Measurements from ENCODE around the gene KCNK5. TPM values are rescaled to one million over a fixed set of nuclear protein-coding genes. Genes with fewer than 3 reads are reported as not detected.

Gene KCNK5
- polyA plus RNA-seq, 2 of the 4 experiments (the other 2 are of a cell fraction): 1.5 to 2.3 TPM

DNA sequence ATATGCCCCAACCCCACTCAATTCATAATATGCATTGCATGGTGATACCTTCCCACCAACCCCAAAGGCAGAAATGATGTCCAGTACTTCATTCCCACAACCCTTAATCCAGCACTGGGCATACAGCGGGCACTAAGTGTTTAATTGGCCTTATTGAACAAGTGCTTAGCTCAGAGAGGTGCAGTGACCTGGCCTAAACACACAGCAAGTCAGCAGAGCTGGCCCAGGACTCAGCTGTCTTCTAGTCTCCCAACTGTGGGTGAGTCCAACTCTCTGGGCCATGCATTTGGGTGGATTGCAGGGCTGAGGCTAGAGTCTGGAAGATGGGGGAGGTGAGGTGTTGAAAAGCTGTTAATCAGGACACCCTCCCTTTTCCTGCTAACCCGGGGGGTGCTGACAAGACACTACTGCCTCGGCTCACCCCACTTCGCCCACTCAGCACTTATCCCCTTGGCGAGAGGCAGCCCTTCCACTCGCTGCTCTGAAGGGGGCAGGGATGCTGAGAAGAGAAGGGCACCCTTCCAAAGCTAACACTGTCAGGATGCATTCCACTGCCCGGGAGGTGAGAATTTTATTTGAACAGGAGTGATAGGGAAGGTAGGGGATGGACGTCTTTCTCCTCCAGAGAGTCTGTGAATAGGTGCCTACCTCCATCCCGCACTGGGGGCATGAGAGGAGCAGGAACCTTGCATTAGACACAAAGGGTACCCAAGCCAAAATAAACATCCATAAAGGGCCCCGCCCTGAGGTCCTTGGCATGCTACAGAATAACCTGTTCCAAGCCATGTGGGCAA is 14.2 kb downstream of the KCNK5 start (continued):
- TF ChIP-seq HOXB5 (CRISPR knock-in tag; IDR thresholded peaks at IDR 0.05): no peak

GRCh38 chr6:39214120-39214813 is 15.0 kb downstream of the KCNK5 start:
- DNase-seq (ENCODE audit: low read depth in 1 of 2, low spot score in 1 of 2) (no peak), ATAC-seq (peak in 1 of 2 experiments; percentile 5; a peak in 1 of 6 replicates), FAIRE-seq (no peak)
- H3K4me2 ChIP-seq: peak overlapping the region; percentile 84
- peak overlapping the region; percentile 69 to 85 for H3K27ac ChIP-seq
- POLR2A ChIA-PET: no interaction called here
- no peaks in the 10 kb centered on the region for H3K9me3 ChIP-seq
- 43% methylated on average over 6 of the region's 8 CpGs for WGBS (ENCODE audit: missing lambda C conversion rate)
- H3K4me1 ChIP-seq: peaks cover 77% of the 10 kb centered on the region
- TF ChIP-seq HOXA7 (CRISPR knock-in tag; IDR thresholded peaks at IDR 0.05) (no peak), NPAS2 (CRISPR knock-in tag; IDR thresholded peaks at IDR 0.05; ENCODE audit: borderline replicate concordance) (no peak)
- TF ChIP-seq, protein P1, sequence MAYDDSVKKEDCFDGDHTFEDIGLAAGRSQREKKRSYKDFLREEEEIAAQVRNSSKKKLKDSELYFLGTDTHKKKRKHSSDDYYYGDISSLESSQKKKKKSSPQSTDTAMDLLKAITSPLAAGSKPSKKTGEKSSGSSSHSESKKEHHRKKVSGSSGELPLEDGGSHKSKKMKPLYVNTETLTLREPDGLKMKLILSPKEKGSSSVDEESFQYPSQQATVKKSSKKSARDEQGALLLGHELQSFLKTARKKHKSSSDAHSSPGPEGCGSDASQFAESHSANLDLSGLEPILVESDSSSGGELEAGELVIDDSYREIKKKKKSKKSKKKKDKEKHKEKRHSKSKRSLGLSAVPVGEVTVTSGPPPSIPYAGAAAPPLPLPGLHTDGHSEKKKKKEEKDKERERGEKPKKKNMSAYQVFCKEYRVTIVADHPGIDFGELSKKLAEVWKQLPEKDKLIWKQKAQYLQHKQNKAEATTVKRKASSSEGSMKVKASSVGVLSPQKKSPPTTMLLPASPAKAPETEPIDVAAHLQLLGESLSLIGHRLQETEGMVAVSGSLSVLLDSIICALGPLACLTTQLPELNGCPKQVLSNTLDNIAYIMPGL (CRISPR knock-in tag; IDR thresholded peaks at IDR 0.05; ENCODE audit: borderline replicate concordance): no peak
- peak overlapping the region; percentile 25; the same call in 1 of the 3 replicates for H3K4me3 ChIP-seq
- CTCF ChIA-PET: interaction anchor here (0.5 to 1.8 kb wide), 3 partner anchors 24 to 261 kb away, joined by 3 to 5 read pairs (median 5); no protein-coding TSS in a partner anchor

GRCh38 chr6:39213195-39213920 is 15.9 kb downstream of the KCNK5 start:
- ChIA-PET POLR2A (no interaction called here), CTCF (no interaction called here)
- ATAC-seq (no peak), FAIRE-seq (no peak), DNase-seq (ENCODE audit: low read depth in 1 of 2, low spot score in 1 of 2) (no peak)
- Histone ChIP-seq H3K4me1 (peaks cover 77% of the 10 kb centered on the region), H3K9me3 (no peaks in the 10 kb centered on the region), H3K4me3 (no peak overlapping the region), H3K4me2 (peak overlapping the region; percentile 84; the same call in 2 of the 3 replicates), H3K27ac (peak overlapping the region; percentile 69 to 85)
- WGBS (ENCODE audit: missing lambda C conversion rate): 78% methylated on average over 8 of the region's 8 CpGs
- TF ChIP-seq ELK1 (IDR thresholded peaks at IDR 0.05; ENCODE audit: low read depth, low read length) (no peak), CEBPB (IDR thresholded peaks at IDR 0.05) (peak in 1 of 2 experiments; percentile 26; a peak in 1 of 4 replicates)

GRCh38 chr6:39211183-39211582 is 18.1 kb downstream of the KCNK5 start:
- CTCF ChIA-PET: no interaction called here
- no peak for ATAC-seq

DNA sequence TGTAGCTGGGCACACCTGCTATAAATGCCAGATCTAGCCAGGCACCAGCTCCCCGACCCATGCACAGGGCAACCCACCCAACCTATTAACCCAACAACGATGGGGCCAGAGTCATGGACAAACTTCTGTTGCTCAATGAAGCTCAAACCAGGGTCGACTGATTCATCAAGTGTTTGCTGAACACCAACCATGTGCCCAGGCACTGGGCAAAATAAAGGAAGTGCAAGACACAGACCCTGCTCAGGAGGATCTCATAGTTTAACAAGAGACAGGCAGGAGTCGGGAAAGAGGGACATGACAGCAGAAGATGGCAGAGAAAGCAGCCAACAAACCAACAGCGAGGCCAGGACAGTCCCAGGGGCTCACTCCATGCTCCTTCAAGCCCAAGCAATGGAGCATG is 18.8 kb downstream of the KCNK5 start:
- Histone ChIP-seq H3K4me3 (no peak overlapping the region), H3K4me1 (peaks cover 68% of the 10 kb centered on the region), H3K9me3 (no peaks in the 10 kb centered on the region), H3K27ac (peak overlapping the region in 1 of 2 experiments; percentile 66; a peak in 2 of 6 replicates), H3K4me2 (no peak overlapping the region)
- FAIRE-seq (no peak), DNase-seq (ENCODE audit: low read depth in 1 of 2, low spot score in 1 of 2) (no peak), ATAC-seq (no peak)
- ChIA-PET CTCF (no interaction called here), POLR2A (no interaction called here)
- 94% methylated on average over 2 of the region's 5 CpGs for WGBS (ENCODE audit: missing lambda C conversion rate)
- TF ChIP-seq MAZ (IDR thresholded peaks at IDR 0.05; ENCODE audit: borderline replicate concordance, low read depth, low read length): no peak
- TF ChIP-seq RARB (CRISPR knock-in tag; IDR thresholded peaks at IDR 0.05): no peak
- no peak for TF ChIP-seq FOXS1 (CRISPR knock-in tag; IDR thresholded peaks at IDR 0.05)
- no peak for TF ChIP-seq ESRRA (IDR thresholded peaks at IDR 0.05; ENCODE audit: borderline replicate concordance, low read length)
- TF ChIP-seq CHD4 (IDR thresholded peaks at IDR 0.05; ENCODE audit: borderline replicate concordance): no peak
- no peak for TF ChIP-seq MYC (IDR thresholded peaks at IDR 0.05; ENCODE audit: borderline replicate concordance, low read length)
- no peak for TF ChIP-seq HOXB13 (CRISPR knock-in tag; IDR thresholded peaks at IDR 0.05; ENCODE audit: low read depth)
- no peak for TF ChIP-seq HOXB5 (CRISPR knock-in tag; IDR thresholded peaks at IDR 0.05)
- no peak for TF ChIP-seq KDM5A (IDR thresholded peaks at IDR 0.05)

More at GRCh38 chr6:39211183-39211582, 18.1 kb downstream of the KCNK5 start:
- Histone ChIP-seq H3K4me1 (peaks cover 72% of the 10 kb centered on the region), H3K4me2 (no peak overlapping the region), H3K27ac (0 out of 6 replicates have a peak overlapping the region, but pooled peaks of 1 of the 2 experiments have one; percentile 19), H3K9me3 (no peaks in the 10 kb centered on the region), H3K4me3 (no peak overlapping the region)
- FAIRE-seq (no peak), DNase-seq (ENCODE audit: low read depth in 1 of 2, low spot score in 1 of 2) (no peak)
- TF ChIP-seq SREBF2 (IDR thresholded peaks at IDR 0.05): no peak
- TF ChIP-seq ZSCAN20 (CRISPR knock-in tag; IDR thresholded peaks at IDR 0.05): no peak
- no peak for TF ChIP-seq CEBPB (IDR thresholded peaks at IDR 0.05)
- no peak for TF ChIP-seq ESRRA (IDR thresholded peaks at IDR 0.05; ENCODE audit: borderline replicate concordance, low read length)
- 92% methylated on average over 9 of the region's 10 CpGs for WGBS (ENCODE audit: missing lambda C conversion rate)
- POLR2A ChIA-PET: no interaction called here
